HG03571 (cell line): ENCODE data around the gene ALDH3B1.

Experiments used
- ATAC-seq: cut with Tn5 transposase; IDR thresholded peaks from one replicate; pipeline ENCODE4 v1.9.1; 2021; ENCODE audit not compliant: unreplicated experiment

ALDH3B1 gene

GRCh38 chr11:68030318-68031143, 20.4 kb downstream of the ALDH3B1 start, which contains the start of gene NDUFS8:
NDUFS8 (plus strand) TSS chr11:68030681; CDS start chr11:68032152, 1,471 bp downstream.
- ATAC-seq: peak; percentile 81

- ATAC-seq: no peak
These were observed 21.0 kb downstream of the ALDH3B1 start for GRCh38 chr11:68031144-68031464.

GRCh38 chr11:68032003-68032402, 21.9 kb downstream of the ALDH3B1 start:
- ATAC-seq: no peak

- no peak for ATAC-seq
These were observed 23.0 kb downstream of the ALDH3B1 start for GRCh38 chr11:68032997-68033707.

- ATAC-seq: no peak
These were observed 23.6 kb downstream of the ALDH3B1 start for GRCh38 chr11:68033708-68034045.

- ATAC-seq: no peak
These were observed 25.2 kb downstream of the ALDH3B1 start for GRCh38 chr11:68035266-68035876.

- no peak for ATAC-seq
These were observed 26.1 kb downstream of the ALDH3B1 start for GRCh38 chr11:68036141-68036716.

GRCh38 chr11:68036717-68037239, 26.7 kb downstream of the ALDH3B1 start:
- no peak for ATAC-seq

- ATAC-seq: no peak
These were observed 27.5 kb downstream of the ALDH3B1 start for GRCh38 chr11:68037411-68038225.

GRCh38 chr11:68038226-68038717, 28.1 kb downstream of the ALDH3B1 start:
- ATAC-seq: no peak

- no peak for ATAC-seq
These were observed 28.8 kb downstream of the ALDH3B1 start, which contains the start of gene TCIRG1 for GRCh38 chr11:68038718-68039525. TCIRG1 (plus strand) TSS chr11:68039025; CDS start chr11:68041272, 2,247 bp downstream.

GRCh38 chr11:68039526-68040086, 29.5 kb downstream of the ALDH3B1 start:
- ATAC-seq: no peak

- ATAC-seq: no peak
These were observed 30.2 kb downstream of the ALDH3B1 start for GRCh38 chr11:68040101-68040956.

GRCh38 chr11:68040957-68041591, 30.9 kb downstream of the ALDH3B1 start:
- ATAC-seq: no peak

- ATAC-seq: no peak
These were observed 31.6 kb downstream of the ALDH3B1 start for GRCh38 chr11:68041617-68042218.

GRCh38 chr11:68042219-68043028, 32.3 kb downstream of the ALDH3B1 start:
- no peak for ATAC-seq

GRCh38 chr11:68043029-68043348, 32.9 kb downstream of the ALDH3B1 start:
- no peak for ATAC-seq
